PC-3 (cell line): ENCODE data around the gene C10orf120.
A peak's percentile ranks its signal among the peaks of the same experiment; 100 is the strongest.

Source experiments
- EZH2 ChIP-seq: fragments of 300-600 bp; sonication (generic); IDR thresholded peaks from one replicate; pipeline ENCODE4 v1.6.1; 2017; ENCODE audit warnings: antibody characterized with exemption, mild to moderate bottlenecking, low read length; ENCODE audit not compliant: unreplicated experiment
- EZH2phosphoT487 ChIP-seq: fragments of 300-600 bp; sonication (generic); IDR thresholded peaks from 2 replicates; pipeline ENCODE4 v1.6.1; 2018; ENCODE audit warnings: mild to moderate bottlenecking, antibody characterized with exemption, low read length, borderline replicate concordance
- TF ChIP-seq, protein P1 (sequence below): fragments of 300-600 bp; sonication (generic); conservative IDR thresholded peaks from 2 replicates; pipeline ENCODE4 v1.5.1; 2017; ENCODE audit warnings: antibody characterized with exemption, low read depth, mild to moderate bottlenecking, low read length

GRCh38 chr10:122648599-122649428, 50.8 kb downstream of the C10orf120 start:
- TF ChIP-seq, protein P1, sequence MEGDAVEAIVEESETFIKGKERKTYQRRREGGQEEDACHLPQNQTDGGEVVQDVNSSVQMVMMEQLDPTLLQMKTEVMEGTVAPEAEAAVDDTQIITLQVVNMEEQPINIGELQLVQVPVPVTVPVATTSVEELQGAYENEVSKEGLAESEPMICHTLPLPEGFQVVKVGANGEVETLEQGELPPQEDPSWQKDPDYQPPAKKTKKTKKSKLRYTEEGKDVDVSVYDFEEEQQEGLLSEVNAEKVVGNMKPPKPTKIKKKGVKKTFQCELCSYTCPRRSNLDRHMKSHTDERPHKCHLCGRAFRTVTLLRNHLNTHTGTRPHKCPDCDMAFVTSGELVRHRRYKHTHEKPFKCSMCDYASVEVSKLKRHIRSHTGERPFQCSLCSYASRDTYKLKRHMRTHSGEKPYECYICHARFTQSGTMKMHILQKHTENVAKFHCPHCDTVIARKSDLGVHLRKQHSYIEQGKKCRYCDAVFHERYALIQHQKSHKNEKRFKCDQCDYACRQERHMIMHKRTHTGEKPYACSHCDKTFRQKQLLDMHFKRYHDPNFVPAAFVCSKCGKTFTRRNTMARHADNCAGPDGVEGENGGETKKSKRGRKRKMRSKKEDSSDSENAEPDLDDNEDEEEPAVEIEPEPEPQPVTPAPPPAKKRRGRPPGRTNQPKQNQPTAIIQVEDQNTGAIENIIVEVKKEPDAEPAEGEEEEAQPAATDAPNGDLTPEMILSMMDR: peak; percentile 68
- TF ChIP-seq EZH2: no peak
- no peak for TF ChIP-seq EZH2phosphoT487
